ENCODE data around the gene NCK2.

GRCh38 chr2:105919191-105919811 lies 174.6 kb downstream of the NCK2 start:
- TF ChIP-seq POLR2AphosphoS5 (IDR thresholded peaks at IDR 0.05) (no peak), CTCF (IDR thresholded peaks at IDR 0.05) (no peak), POLR2A (IDR thresholded peaks at IDR 0.05) (no peak)

Measured in prostate gland (tissue), 2 donors.